ENCODE results near the gene SYP.

Gene SYP

DNA sequence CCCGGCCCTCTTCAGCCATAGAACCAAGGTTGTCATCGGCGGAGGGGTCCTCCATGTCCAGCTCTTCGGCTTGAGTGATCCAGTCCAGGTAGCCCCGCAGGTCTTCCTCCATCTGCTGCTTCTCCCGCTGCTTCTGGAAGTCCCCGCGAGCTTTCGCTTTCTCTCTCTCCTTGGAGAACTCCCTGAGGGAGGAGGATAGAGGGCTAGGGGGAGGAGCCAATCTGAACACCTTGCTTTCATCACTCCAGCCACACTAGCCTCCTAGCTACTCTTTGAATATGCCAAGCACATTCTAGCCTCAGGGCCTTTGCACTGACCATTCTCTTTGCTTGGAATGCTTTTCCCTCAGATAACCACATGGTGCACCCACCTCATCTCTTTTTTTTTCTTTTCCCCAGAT, 27.0 kb upstream of the SYP start:
- DNase-seq, result no peak
- in situ Hi-C loops (cut with MboI; ENCODE audit: low pct_unique_long_range_greater_than_20kb, low sequenced_read_pairs), result no loop called here

DNA sequence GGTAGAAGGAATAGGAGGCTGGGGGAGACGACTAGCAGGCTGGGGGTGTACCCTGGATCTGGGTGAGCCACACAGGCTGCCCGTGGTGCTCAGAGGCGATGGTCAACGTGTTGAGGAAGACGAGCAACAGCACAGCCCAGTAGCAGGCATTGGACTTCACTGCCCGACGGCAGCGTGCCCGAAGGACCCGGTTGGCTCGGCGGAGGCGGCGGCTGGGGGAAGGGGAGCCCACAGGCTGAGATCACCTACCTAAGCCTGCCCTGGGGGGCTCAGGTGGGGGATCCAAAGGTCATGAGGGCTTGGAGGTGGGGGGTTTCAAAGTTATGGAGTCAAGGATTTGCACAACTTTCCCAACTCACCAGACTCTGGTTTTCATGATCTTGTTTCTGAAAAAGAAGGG, 25.9 kb upstream of the SYP start:
- in situ Hi-C loops (cut with MboI; ENCODE audit: low pct_unique_long_range_greater_than_20kb, low sequenced_read_pairs), result no loop called here

DNA sequence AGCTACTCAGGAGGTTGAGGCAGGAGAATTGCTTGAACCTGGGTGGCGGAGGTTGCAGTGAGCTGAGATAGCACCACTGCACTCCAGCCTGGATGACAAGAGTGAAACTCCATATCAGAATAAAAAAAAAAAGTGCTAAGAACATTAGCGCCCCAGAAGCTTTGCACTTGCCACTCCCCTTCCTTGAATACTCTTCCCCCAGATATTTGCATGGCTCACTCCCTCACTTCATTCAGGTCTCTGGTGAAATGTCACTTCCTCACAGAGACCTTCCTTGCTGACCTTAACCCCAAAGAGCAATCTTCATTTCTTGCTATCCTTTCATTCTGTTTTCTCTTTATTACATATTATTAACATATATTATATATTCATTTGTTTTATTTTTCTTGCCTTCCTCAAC, 21.9 kb upstream of the SYP start:
- in situ Hi-C loops (cut with MboI; ENCODE audit: low pct_unique_long_range_greater_than_20kb, low sequenced_read_pairs), result no loop called here
- no peak for DNase-seq

More for the DNA sequence above, 25.9 kb upstream of the SYP start:
- DNase-seq, result no peak

DNA sequence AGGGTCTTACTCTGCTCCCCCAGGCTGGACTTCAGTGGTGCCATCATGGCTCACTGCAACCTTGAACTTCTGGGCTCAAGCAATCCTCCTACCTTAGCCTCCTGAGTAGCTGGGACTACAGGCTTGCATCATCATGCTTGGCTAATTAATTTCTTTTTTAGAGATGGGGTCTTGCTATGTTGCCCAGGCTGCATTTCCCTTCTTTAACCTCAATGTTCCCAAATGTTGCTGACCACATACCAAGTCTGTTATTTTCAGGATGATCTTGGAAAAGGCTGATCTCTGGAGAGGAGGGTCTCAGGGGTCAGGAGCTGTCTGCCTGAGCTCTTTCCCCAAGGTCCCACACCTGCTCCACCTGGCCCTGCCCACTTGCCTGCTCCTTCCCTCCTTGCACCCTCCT, 20.1 kb upstream of the SYP start:
- DNase-seq, result no peak
- in situ Hi-C loops (cut with MboI; ENCODE audit: low pct_unique_long_range_greater_than_20kb, low sequenced_read_pairs), result no loop called here

DNA sequence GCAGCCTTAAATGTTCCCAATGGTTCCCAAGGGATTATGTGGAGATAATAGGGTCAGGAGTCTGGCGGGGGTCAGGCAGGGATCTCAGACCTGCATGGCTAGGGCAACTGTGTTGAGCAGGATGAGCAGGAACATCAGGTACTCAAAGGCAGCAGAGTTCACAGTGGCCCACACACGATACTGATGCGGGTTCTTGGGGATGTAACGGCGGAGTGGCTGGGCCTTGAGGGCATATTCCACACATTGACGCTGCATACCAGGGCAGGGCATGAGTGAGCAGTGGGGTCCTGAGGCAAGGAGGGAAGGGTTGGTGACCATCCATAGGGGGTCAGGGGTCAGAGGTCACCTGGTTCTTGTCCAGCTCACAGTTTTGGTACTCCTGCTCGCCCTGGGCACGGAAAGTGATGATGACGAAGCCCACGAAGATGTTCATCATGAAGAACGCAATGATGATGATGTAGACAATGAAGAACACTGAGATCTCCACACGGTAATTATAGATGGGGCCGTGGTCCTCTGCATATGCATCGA, 15.1 kb upstream of the SYP start:
- in situ Hi-C loops (cut with MboI; ENCODE audit: low pct_unique_long_range_greater_than_20kb, low sequenced_read_pairs), result no loop called here

DNA sequence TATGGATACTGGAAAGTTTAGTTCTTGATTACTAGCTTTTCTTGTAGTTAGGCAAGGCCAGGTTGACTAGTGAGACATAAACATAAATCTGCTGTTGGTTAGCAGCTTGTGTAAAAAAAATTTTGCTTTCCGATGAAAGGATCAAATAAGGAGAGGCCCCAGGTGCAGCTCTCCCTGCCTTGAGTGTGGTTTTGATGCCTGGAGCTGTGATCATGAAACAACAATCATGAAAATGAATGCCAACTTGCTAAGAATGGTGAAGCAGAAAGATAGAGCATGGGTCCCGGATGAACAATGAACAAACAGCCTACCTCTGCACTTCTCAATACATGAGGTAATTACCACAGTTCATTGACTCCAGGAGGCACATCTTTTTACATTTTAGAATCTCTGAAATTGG, 14.4 kb upstream of the SYP start:
- no peak for DNase-seq
- in situ Hi-C loops (cut with MboI; ENCODE audit: low pct_unique_long_range_greater_than_20kb, low sequenced_read_pairs), result no loop called here

More for the DNA sequence above, 15.1 kb upstream of the SYP start:
- DNase-seq, result no peak

DNA sequence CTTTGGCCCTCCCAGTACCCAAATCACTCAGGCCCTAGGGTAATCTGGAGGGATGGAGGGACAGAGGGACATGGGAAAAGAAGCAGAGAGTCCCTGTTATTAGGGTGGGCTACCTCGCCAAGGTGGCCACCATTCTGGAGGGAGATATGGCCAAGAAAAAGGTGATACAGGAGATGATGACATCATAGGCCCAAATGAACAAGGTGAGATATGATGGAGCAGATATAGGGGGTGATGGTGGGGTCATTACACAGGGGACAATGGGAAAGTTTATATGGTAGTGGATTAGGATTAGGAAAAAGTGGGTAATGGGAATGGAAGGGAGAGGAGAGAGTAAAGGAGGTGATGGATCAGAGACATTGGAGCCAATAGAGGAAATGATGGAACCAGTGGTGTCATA, 12.9 kb upstream of the SYP start:
- no peak for DNase-seq
- in situ Hi-C loops (cut with MboI; ENCODE audit: low pct_unique_long_range_greater_than_20kb, low sequenced_read_pairs), result no loop called here

DNA sequence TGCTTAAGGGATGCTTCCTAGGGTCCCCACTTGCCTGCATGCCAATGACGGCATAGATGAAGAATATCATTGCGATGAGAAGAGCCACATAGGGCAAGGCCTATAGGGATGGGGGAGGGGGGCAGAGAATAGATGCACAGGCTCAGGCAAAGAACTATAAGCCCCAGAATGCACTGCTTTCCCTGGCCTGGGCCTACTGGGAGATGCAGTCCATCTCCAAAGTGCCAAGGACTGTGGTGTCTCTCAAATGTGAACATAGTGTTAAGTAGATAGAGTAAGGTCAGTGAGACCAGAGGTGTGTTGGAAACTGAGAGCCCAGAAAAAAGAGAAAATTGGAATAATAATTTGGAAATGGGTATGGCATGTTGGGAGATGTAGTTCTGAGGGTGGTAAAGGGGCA, 12.2 kb upstream of the SYP start:
- DNase-seq, result no peak
- in situ Hi-C loops (cut with MboI; ENCODE audit: low pct_unique_long_range_greater_than_20kb, low sequenced_read_pairs), result no loop called here

DNA sequence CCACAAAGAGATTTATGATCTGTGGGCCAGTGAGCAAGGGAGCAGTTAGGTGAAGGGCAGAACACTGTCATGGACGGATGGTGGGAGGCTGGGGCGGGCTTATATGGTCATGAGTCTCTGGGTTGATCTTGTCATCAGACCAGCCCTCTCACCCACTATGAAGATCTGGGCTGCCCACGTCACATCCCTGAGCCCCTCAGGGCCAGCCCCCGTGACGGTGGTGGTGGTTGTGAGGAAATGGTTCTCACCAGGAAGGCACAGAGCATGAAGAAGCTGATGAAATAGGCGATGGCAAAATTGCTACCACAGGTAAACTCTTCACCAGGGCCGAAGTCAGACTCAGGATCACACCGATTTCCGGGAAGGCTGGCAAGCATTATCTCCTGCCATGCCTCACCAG, 11.1 kb upstream of the SYP start:
- in situ Hi-C loops (cut with MboI; ENCODE audit: low pct_unique_long_range_greater_than_20kb, low sequenced_read_pairs), result no loop called here
- DNase-seq, result no peak

DNA sequence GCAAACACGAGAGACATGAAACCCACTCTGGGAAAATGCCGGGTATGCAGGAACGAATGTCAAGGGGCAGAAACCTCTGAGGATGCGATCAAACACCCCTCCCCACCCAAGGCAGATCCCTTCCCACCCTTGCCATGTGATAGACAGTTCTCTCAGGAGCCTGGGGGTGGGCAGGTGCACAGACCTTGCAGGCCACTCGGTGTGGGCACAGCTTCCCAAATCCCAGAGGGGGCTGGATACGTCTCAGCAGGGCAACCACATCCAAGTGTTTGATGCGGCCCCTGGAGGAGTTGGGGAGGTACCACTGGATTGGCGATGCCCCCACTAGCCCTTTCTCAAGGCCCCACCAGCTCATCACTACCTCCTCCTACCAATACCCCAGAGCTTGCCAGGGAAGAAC, 10.4 kb upstream of the SYP start:
- DNase-seq, result no peak
- in situ Hi-C loops (cut with MboI; ENCODE audit: low pct_unique_long_range_greater_than_20kb, low sequenced_read_pairs), result no loop called here

DNA sequence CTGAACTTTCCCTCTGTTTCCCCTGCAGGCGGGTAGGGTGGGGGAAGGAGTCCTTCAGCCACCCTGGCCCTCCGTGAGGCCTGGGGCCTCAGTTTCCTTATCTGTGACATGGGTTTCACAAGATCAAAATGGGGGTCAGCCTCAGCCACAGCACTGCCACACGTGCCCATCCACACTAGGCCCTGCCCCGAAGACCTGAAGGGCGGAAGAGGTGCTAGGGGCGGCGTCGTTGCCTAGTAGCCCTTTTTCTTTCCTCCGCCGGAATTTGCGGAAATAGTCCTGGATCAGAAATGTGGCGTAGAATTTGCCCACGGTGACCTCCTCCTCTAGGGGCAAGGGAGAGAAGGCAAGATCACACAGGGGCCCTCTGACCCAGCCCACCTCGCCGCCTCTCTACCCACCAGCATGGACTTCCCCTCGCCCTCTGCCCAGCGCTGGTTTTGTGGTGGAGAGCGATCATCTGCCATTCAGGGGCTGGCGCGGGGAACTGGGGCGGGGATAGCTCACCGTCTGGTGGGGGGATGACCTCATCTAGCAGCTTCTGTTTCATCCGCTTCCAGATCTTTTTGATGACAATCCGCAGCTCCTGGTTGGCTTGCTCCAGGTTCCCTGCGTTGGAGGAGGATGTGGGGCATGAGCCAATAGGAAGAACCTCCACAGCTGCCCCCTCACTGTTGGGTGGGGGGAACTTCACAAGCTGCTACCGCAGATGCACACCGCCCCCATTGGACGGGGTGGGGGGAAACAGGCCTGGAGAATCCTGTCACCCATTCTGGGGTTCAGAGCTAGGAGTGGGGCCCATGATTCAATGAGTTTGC, 9.7 kb upstream of the SYP start:
- no peak for DNase-seq
- in situ Hi-C loops (cut with MboI; ENCODE audit: low pct_unique_long_range_greater_than_20kb, low sequenced_read_pairs), result no loop called here

DNA sequence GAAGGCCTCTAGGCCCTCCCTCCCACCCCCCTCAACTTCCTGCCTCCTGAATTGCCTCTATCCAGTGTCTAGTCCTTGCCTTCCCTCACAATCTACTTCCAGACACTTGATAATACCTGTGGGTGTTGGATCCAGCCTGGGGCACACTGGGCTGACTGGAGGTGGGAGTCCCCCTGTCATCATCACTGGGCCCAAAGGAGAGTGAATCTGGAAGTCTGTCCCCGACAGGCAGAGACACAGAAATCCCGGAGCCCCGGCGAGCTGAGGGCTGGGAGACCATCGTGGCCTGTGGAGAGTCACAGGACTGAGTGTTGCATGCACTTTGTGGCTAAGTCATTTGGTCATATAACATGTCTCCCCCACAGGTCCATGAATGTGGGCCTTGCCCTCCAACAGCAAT, 8.4 kb upstream of the SYP start:
- DNase-seq, result no peak
- in situ Hi-C loops (cut with MboI; ENCODE audit: low pct_unique_long_range_greater_than_20kb, low sequenced_read_pairs), result no loop called here

DNA sequence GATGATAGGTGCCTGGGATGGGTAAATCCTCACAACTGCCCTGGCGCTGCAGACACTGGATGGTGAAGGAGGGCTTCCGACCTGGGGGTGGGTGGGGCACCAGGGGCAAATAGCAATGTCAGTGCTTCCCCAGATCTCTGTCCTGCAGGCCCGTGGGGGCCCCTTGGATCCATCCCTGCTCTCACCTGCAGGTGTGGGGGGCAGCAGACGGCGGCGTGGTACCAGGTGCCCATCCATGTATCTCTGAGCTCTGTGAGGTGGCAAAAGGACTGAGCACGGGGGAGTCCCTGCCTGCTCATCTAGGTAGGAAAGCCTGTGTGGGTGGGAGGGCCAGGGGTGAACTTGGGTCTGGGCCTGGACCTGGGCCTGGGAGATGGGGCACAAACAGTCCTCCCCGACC, 6.5 kb upstream of the SYP start:
- DNase-seq, result no peak
- in situ Hi-C loops (cut with MboI; ENCODE audit: low pct_unique_long_range_greater_than_20kb, low sequenced_read_pairs), result no loop called here

DNA sequence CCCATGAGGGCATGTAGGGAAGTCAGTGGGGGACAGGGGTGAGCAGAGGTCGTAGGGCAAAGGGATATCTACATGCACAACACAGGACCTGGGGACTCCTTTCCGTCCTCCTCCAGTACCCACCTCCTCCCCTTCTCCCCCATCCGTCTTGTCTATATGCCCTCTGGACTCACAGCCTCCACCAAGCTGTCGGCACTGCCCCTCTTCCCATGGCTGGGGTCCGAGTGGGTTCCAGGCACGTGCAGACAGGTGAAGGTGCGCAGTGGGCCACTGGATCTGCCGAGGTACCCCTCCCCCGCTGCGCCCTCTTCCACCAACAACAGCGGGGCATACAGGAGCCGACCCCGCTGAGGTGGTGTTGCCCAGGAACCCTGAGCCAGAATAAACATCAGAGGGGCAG, 5.5 kb upstream of the SYP start:
- in situ Hi-C loops (cut with MboI; ENCODE audit: low pct_unique_long_range_greater_than_20kb, low sequenced_read_pairs), result no loop called here
- no peak for DNase-seq

DNA sequence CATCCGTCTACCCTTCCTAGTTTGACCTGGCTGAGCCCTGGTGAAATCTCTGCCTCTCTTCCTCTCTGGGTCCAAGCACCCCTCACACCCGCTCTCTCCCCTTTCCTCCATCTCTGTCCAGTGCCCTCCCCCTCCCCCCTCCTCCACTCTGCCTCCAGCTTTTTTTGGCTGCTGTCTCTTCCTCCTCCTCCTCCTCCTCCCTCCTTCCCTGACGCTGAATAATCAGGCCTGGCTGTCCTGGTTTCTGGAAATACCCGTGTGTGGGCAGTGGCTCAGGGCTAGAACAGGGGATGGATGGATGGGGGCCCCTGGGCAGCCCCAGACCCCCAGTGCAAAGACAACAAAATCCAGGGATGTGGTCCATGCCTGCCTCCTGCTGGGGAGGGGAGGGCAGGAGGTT, 4.7 kb upstream of the SYP start:
- no peak for DNase-seq
- in situ Hi-C loops (cut with MboI; ENCODE audit: low pct_unique_long_range_greater_than_20kb, low sequenced_read_pairs), result no loop called here

DNA sequence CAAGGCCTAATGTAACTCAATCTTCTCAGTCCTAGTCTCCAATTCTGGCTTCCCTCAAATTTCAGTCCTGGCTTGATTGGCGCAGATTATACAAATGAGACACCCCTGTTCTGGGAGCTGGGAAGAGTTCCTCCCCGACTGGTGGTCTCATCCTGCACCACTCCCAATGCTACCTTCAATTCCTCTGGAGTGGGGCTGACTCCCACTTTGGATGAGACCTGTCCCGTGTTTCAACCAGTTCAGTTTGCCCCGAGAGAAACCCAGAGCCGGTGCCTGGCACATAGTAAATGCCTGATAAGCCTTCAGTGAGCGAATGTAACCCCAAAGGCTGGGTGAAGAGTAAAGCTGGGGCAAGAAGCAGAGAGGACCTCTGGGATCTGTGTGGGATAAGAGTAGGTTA, 4.0 kb upstream of the SYP start:
- DNase-seq, result no peak
- in situ Hi-C loops (cut with MboI; ENCODE audit: low pct_unique_long_range_greater_than_20kb, low sequenced_read_pairs), result no loop called here

DNA sequence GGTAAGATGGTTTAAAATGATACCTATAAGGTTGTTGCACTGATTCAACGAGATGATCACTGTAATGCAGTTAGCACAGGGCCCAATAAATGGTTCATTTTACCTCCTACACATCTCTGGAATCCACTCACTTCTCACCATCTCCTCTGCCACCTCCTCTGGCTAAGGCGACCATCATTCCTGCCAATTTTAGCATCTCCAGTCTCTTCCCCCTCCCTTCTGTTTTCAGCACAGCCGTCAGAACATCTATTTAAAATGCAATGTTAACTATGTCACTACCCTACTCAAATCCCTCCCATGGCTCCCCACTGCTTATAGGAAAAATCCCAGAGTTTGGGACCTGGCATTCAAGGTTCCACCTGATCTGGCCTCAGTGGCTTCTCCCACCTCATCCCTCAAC, 3.5 kb upstream of the SYP start:
- DNase-seq, result no peak
- in situ Hi-C loops (cut with MboI; ENCODE audit: low pct_unique_long_range_greater_than_20kb, low sequenced_read_pairs), result no loop called here

DNA sequence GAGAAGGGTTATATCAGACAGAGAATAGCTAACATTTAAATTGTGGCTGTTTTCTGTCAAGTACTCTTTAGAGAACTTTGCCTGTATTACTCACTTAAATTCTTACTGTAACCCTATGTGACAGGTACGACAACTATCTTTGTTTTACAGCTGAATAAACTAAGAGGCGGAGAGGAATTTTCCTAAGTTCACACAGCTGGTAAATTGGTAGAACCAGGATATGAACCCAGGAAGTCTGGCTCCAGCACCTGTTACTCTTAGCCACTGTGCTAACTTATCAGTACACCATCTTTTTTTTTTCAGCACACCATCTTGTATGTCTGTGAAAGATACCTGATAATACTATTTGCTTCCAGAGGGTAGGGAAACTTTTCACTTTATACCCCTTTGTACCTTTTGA, 2.0 kb upstream of the SYP start:
- DNase-seq, result no peak
- in situ Hi-C loops (cut with MboI; ENCODE audit: low pct_unique_long_range_greater_than_20kb, low sequenced_read_pairs), result no loop called here

DNA sequence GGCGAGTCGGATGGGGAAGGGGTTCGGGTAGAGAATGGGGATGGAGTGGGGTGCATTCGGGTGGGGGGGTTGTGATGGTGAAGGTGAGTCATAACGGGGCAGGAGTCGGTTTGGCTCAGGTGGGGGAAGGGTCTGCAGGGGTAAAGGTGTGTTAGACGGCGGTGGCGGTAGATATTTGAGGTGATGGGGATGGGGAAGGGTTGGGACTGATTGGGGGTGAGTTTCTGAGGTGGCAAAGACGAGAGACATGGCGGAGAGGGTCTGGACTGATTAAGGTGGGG, 738 bp downstream of the SYP start:
- in situ Hi-C loops (cut with MboI; ENCODE audit: low pct_unique_long_range_greater_than_20kb, low sequenced_read_pairs), result no loop called here
- no peak for DNase-seq

DNA sequence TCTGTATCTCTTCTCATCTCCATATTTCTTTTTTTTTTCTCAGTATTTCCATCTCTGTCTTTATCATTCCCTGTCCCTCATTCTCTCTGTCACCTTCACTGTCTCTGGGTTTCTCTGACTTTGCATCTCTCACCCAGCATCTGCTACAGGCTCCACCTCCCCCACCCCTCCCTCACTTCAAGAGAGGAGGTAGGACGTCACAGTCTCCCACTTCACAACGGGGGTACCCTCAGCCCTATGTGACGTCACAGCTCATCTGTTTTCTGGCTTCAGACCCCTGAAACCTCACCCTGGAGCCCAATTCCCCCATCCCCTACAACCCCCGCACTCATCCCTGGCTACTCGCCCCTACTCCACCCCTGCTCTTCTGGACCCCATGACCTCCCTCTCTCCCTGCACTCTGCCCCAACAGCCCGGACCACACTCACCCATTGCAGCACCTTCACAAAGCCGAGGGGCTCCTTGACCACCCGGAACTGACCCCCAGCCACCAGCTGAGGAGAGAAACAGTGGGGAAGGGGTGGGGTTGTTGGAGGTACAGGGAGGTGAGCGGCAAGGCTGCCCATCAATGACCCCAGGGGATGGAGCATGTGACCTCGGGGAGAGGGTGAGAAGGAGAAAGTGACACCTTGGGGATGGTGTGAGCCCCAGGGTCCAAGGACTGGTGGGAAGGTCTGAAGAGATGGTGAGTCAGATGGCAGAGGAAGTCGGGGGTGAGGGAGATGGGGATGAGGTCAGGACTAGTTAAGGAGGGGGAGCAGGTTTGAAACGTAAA, 1.3 kb downstream of the SYP start:
- no peak for DNase-seq
- in situ Hi-C loops (cut with MboI; ENCODE audit: low pct_unique_long_range_greater_than_20kb, low sequenced_read_pairs), result no loop called here

DNA sequence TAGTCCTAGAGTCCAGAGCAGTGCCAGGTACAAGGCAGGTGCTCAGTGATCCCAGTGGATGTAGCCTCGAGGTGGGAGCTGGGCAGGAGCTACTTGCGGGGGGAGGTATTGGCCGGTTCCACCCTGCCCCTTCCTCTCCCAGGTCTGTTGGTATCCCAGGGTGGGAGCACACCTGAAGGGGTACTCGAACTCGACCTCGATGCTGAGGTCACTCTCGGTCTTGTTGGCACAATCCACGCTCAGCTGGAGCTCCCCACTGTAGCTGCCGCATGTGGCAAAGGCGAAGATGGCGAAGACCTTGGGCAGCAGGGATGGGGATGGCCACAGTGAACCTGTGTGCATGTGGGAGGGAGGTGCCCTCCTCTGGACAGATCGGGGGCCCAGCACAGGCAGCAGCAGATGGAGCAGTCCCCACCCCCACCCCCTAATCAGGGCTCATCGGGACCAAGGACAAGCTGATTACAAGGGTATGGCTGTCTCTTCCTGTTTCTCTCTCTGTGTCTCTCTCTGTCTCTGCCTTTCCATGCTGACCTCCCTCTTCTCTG, 2.4 kb downstream of the SYP start:
- in situ Hi-C loops (cut with MboI; ENCODE audit: low pct_unique_long_range_greater_than_20kb, low sequenced_read_pairs), result no loop called here
- DNase-seq, result no peak
